ENCODE data around the gene TSEN2. TPM values are rescaled to one million over a fixed set of nuclear protein-coding genes. Genes with fewer than 3 reads are reported as not detected.

TSEN2 gene
- total and polyA plus RNA-seq, 2 of the 13 experiments (the other 11 are each of a cell fraction or from before 2014, with no cell fraction given): 11.0 to 17.3 TPM

- TF ChIP-seq NR1H2 (CRISPR knock-in tag; IDR thresholded peaks at IDR 0.05; ENCODE audit: borderline replicate concordance, low read depth) (no peak), ZNF136 (CRISPR knock-in tag; IDR thresholded peaks at IDR 0.05; ENCODE audit: low read depth) (no peak), TFAP4 (IDR thresholded peaks at IDR 0.05; ENCODE audit: borderline replicate concordance, low read depth) (no peak), ZNF841 (CRISPR knock-in tag; IDR thresholded peaks at IDR 0.05; ENCODE audit: borderline replicate concordance) (no peak), ZNF569 (CRISPR knock-in tag; IDR thresholded peaks at IDR 0.05; ENCODE audit: borderline replicate concordance) (no peak), TFE3 (CRISPR knock-in tag; IDR thresholded peaks at IDR 0.05) (0 out of 2 replicates have a peak, but pooled peaks have one; percentile 24), ZNF576 (CRISPR knock-in tag; IDR thresholded peaks at IDR 0.05) (no peak), SCMH1 (CRISPR knock-in tag; IDR thresholded peaks at IDR 0.05; ENCODE audit: borderline replicate concordance) (no peak), MIER2 (CRISPR knock-in tag; IDR thresholded peaks at IDR 0.05) (peak; percentile 35; the same call in 1 of the 2 replicates), ZNF776 (CRISPR knock-in tag; IDR thresholded peaks at IDR 0.05) (peak; percentile 83; the same call in 1 of the 2 replicates), KDM2A (CRISPR knock-in tag; IDR thresholded peaks at IDR 0.05; ENCODE audit: borderline replicate concordance, low read depth) (peak; percentile 84; the same call in 1 of the 2 replicates), ZNF264 (CRISPR knock-in tag; IDR thresholded peaks at IDR 0.05) (no peak), TEAD3 (CRISPR knock-in tag; optimal IDR thresholded peaks at IDR 0.05; ENCODE audit: borderline replicate concordance) (peak; percentile 42), YEATS2 (CRISPR knock-in tag; IDR thresholded peaks at IDR 0.05; ENCODE audit: borderline replicate concordance) (peak; percentile 81), PRPF4 (IDR thresholded peaks at IDR 0.05; ENCODE audit: low read depth, low read length, poor library complexity, severe bottlenecking) (no peak), SAP130 (CRISPR knock-in tag; IDR thresholded peaks at IDR 0.05; ENCODE audit: low read depth) (peak; percentile 92; the same call in 1 of the 2 replicates), TCF12 (IDR thresholded peaks at IDR 0.05) (no peak), TCF12 (CRISPR knock-in tag; IDR thresholded peaks at IDR 0.05) (no peak), RXRA (CRISPR knock-in tag; IDR thresholded peaks at IDR 0.05) (peak; percentile 79), ZNF687 (CRISPR knock-in tag; IDR thresholded peaks at IDR 0.05) (peak; percentile 95)
- TF ChIP-seq, protein P1, sequence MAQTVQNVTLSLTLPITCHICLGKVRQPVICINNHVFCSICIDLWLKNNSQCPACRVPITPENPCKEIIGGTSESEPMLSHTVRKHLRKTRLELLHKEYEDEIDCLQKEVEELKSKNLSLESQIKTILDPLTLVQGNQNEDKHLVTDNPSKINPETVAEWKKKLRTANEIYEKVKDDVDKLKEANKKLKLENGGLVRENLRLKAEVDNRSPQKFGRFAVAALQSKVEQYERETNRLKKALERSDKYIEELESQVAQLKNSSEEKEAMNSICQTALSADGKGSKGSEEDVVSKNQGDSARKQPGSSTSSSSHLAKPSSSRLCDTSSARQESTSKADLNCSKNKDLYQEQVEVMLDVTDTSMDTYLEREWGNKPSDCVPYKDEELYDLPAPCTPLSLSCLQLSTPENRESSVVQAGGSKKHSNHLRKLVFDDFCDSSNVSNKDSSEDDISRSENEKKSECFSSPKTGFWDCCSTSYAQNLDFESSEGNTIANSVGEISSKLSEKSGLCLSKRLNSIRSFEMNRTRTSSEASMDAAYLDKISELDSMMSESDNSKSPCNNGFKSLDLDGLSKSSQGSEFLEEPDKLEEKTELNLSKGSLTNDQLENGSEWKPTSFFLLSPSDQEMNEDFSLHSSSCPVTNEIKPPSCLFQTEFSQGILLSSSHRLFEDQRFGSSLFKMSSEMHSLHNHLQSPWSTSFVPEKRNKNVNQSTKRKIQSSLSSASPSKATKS (CRISPR knock-in tag; IDR thresholded peaks at IDR 0.05): no peak
Measured at GRCh38 chr3:12484198-12484982, at the start of gene TSEN2 (continued).
